ENCODE results near the gene IQCH.

DNA sequence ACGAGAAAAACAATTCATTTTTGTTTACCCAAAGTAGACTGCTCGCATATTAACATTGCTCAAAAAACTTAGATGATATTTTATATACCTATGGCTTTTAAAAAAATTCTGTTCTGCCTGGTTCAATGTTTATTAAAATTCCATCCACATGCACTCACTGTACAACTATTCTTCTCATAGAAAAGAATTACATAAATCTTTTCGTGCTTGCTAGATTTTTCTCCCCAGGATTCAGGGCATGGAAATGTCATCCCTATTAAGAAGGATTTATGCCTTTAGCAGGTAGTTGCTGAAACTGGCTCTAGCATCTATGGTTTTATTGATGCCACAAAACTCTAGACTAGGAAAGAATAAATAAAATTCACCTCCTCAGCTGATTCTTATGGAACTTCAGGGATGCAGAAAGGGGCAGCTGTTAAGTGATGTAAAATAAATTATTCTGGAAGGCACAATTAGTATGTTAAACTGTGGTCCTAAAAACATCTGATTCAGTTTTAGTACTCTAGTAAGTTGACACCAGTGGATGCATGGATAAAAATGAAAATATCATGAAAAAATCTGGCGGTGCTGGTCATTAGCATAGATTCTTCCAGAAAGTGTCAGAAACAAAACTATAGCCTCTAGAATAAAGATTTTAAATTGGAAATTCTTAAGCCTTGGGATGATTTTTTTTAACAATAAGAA is 41.8 kb upstream of the IQCH start:
- TF ChIP-seq, protein P1, sequence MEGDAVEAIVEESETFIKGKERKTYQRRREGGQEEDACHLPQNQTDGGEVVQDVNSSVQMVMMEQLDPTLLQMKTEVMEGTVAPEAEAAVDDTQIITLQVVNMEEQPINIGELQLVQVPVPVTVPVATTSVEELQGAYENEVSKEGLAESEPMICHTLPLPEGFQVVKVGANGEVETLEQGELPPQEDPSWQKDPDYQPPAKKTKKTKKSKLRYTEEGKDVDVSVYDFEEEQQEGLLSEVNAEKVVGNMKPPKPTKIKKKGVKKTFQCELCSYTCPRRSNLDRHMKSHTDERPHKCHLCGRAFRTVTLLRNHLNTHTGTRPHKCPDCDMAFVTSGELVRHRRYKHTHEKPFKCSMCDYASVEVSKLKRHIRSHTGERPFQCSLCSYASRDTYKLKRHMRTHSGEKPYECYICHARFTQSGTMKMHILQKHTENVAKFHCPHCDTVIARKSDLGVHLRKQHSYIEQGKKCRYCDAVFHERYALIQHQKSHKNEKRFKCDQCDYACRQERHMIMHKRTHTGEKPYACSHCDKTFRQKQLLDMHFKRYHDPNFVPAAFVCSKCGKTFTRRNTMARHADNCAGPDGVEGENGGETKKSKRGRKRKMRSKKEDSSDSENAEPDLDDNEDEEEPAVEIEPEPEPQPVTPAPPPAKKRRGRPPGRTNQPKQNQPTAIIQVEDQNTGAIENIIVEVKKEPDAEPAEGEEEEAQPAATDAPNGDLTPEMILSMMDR (IDR thresholded peaks at IDR 0.05): no peak
- TF ChIP-seq JUN (IDR thresholded peaks at IDR 0.05): no peak
- TF ChIP-seq RAD21 (conservative IDR thresholded peaks at IDR 0.05 in 1 of 2, IDR thresholded peaks at IDR 0.05 in 1 of 2): no peak
- TF ChIP-seq MAFK (IDR thresholded peaks at IDR 0.05; ENCODE audit: partially characterized antibody): no peak

All from A549 (cell line).